RWPE2 (cell line): ENCODE results near the gene EMC1.
A peak's percentile ranks its signal among the peaks of the same experiment; 100 is the strongest.
"Not testable (repeated sequence)": the region's sequence is repeated elsewhere in the genome, so short reads cannot be mapped to it uniquely, and the experiment has no call there.

Experiments used
- ATAC-seq: fragments of 200-7000 bp; cut with Tn5 transposase; 3 replicates; pipeline ENCODE4 v1.9.1; 2021; ENCODE audit warnings: low read depth
- DNase-seq: peaks from one replicate; pipeline ENCODE4 v3.0.0-alpha.2; 2020; ENCODE audit warnings: low spot score
- H3K27ac ChIP-seq: fragments of 450-650 bp; 2 replicates; pipeline ENCODE4 v1.5.1; 2017; ENCODE audit warnings: mild to moderate bottlenecking; ENCODE audit not compliant: poor library complexity, severe bottlenecking
- H3K27me3 ChIP-seq: fragments of 250-450 bp; sonication (Bioruptor Pico); 2 replicates; pipeline ENCODE4 v1.5.1; 2021; ENCODE audit warnings: mild to moderate bottlenecking, moderate library complexity; ENCODE audit not compliant: insufficient read depth, poor library complexity, severe bottlenecking
- H3K36me3 ChIP-seq: fragments of 250-450 bp; sonication (Bioruptor Pico); 2 replicates; pipeline ENCODE4 v1.5.1; 2020; ENCODE audit warnings: low read depth, mild to moderate bottlenecking, moderate library complexity
- H3K4me1 ChIP-seq: fragments of 250-450 bp; sonication (Bioruptor Pico); 2 replicates; pipeline ENCODE4 v1.5.1; 2021; ENCODE audit warnings: mild to moderate bottlenecking, moderate library complexity; ENCODE audit not compliant: insufficient read depth, poor library complexity, severe bottlenecking
- H3K4me3 ChIP-seq: fragments of 250-450 bp; sonication (Bioruptor Pico); 2 replicates; pipeline ENCODE4 v1.5.1; 2021; ENCODE audit warnings: mild to moderate bottlenecking, moderate library complexity; ENCODE audit not compliant: severe bottlenecking
- H3K9me3 ChIP-seq: fragments of 250-450 bp; sonication (Bioruptor Pico); 2 replicates; pipeline ENCODE4 v1.5.1; 2021; ENCODE audit warnings: mild to moderate bottlenecking, moderate library complexity; ENCODE audit not compliant: severe bottlenecking
- TF ChIP-seq, protein P1 (sequence below): fragments of 450-650 bp; IDR thresholded peaks from one replicate; pipeline ENCODE4 v1.5.1; 2017; ENCODE audit warnings: mild to moderate bottlenecking, moderate library complexity; ENCODE audit not compliant: poor library complexity, severe bottlenecking

The EMC1 gene

DNA sequence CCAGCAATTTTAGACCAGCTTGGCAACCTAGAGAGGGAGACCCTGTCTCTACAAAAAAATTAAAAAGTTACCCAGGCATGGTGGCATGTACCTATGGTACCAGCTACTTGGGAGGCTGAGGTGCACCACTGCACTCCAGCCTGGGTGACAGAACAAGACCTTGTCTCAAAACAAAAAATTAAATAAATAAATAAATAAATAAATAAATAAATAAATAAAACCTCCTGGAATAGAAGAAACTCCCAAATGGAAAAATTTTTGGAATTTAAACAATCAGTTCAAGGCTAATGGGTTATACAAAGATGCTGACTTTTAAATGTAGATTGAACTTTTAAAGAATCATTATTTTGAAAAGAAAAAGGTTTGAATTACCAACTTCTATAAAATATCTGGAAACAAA, 63.5 kb downstream of the EMC1 start:
- Histone ChIP-seq H3K36me3 (peaks cover 98% of the 10 kb centered on the region), H3K4me1 (no peaks in the 10 kb centered on the region), H3K9me3 (no peaks in the 10 kb centered on the region), H3K27ac (no peak overlapping the region), H3K27me3 (no peaks in the 10 kb centered on the region), H3K4me3 (no peak overlapping the region)
- ATAC-seq (no peak), DNase-seq (no peak)
- TF ChIP-seq, protein P1, sequence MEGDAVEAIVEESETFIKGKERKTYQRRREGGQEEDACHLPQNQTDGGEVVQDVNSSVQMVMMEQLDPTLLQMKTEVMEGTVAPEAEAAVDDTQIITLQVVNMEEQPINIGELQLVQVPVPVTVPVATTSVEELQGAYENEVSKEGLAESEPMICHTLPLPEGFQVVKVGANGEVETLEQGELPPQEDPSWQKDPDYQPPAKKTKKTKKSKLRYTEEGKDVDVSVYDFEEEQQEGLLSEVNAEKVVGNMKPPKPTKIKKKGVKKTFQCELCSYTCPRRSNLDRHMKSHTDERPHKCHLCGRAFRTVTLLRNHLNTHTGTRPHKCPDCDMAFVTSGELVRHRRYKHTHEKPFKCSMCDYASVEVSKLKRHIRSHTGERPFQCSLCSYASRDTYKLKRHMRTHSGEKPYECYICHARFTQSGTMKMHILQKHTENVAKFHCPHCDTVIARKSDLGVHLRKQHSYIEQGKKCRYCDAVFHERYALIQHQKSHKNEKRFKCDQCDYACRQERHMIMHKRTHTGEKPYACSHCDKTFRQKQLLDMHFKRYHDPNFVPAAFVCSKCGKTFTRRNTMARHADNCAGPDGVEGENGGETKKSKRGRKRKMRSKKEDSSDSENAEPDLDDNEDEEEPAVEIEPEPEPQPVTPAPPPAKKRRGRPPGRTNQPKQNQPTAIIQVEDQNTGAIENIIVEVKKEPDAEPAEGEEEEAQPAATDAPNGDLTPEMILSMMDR = no peak

DNA sequence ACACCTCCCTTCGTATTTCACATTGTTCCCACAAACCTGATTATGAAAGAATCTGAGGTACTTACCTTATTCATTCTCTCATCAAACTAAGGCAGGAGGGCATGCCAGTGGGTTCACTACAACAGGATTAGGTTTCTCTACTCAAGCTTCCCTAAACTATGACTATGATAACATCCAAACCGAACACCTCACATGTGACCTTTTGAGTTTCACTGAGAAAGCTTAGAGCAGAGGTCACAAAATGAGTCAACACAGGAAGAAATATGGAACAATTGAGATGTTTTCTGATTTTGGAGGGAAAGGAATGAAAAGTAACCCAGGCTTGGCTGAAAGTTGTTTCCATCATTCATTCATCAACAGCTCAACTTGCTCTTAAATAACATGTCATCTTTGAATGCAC, 65.3 kb downstream of the EMC1 start:
- Histone ChIP-seq H3K9me3 (no peaks in the 10 kb centered on the region), H3K4me1 (no peaks in the 10 kb centered on the region), H3K4me3 (no peak overlapping the region), H3K27ac (no peak overlapping the region), H3K36me3 (peaks cover 95% of the 10 kb centered on the region), H3K27me3 (no peaks in the 10 kb centered on the region)
- DNase-seq (no peak), ATAC-seq (no peak)
- TF ChIP-seq, protein P1 = no peak

DNA sequence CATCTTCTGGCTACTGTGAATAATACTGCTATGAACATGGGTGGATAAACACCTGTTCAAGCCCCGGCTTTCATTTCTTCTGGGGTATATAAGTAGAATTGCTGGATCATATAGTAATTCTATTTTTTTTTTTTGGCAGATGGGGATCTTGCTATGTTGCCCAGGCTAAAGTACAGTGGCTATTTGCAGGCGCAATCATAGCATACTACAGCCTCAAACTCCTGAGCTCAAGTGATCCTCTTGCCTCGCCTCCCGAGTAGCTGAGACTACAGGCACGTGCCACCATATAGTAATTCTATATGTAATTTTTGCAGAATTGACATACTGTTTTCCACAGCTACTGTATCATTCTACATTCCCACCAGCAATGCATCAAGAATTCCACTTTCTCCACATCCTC, 69.1 kb downstream of the EMC1 start:
- no peak overlapping the region for H3K4me3 ChIP-seq
- no peak for ATAC-seq
- DNase-seq = no peak

DNA sequence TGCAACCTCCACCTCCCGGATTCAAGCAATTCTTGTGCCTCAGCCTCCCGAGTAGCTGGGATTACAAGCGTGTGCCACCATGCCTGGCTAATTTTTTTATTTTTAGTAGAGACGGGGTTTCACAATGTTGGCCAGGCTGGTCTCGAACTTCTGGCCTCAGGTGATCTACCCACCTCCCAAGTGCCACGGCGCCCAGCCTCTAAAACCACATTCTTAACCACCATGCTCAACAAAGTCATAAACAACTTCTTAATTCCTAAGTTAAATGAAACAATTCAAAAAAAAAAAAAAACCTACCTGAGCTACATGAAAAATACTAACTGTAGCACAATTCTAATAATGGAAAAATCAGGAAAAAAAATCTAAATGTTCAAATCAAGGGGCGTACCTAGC, 71.1 kb downstream of the EMC1 start:
- H3K27ac ChIP-seq, H3K27me3 ChIP-seq, H3K4me1 ChIP-seq, H3K4me3 ChIP-seq, DNase-seq, H3K9me3 ChIP-seq, ATAC-seq: not testable (repeated sequence)
- H3K36me3 ChIP-seq = peaks cover 91% of the 10 kb centered on the region

More for the DNA sequence above, 69.1 kb downstream of the EMC1 start:
- H3K36me3 ChIP-seq = peaks cover 91% of the 10 kb centered on the region
- H3K9me3 ChIP-seq = no peaks in the 10 kb centered on the region
- no peaks in the 10 kb centered on the region for H3K27me3 ChIP-seq
- no peaks in the 10 kb centered on the region for H3K4me1 ChIP-seq
- TF ChIP-seq, protein P1 = no peak
- no peak overlapping the region for H3K27ac ChIP-seq

DNA sequence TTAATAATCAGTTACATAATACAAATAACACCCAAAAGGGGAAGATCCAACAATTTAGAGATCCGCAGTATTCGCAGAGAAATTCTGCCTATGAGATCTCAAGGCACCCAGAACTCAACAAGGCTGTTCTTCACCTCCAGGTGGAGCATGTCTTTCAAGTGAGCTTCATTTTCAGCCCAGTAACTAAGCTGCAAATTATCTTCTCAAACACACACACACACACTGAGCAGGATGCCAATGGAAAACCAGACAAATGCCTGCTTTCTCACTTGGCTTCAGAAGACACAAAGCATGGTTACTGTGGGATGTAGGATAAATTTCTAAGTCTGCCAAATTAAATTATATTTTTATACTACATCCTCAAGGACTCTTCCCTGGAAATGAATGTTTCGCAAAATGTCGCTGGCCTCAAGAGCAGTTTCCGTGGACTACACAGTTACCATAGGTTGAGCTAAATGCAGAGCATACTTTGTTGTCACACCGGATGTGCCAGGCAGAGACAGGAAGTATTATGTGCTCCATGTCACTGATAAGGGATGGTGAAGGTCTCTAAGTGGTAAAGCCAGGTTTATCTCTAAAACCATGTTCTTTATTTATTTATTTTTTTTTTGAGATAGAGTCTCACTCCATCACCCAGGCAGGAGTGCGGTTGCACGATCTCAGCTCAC, 71.6 kb downstream of the EMC1 start:
- Histone ChIP-seq H3K27ac (no peak overlapping the region), H3K4me3 (no peak overlapping the region), H3K36me3 (peaks cover 91% of the 10 kb centered on the region), H3K27me3 (no peaks in the 10 kb centered on the region), H3K9me3 (no peaks in the 10 kb centered on the region), H3K4me1 (no peaks in the 10 kb centered on the region)
- no peak for DNase-seq
- TF ChIP-seq, protein P1 = peak; percentile 21
- no peak for ATAC-seq
